DMS 273 treated with DMSO at 0.1 percent for 48 hours (cell line): ENCODE results near the gene KDM5B.

Experiments
- DNase-seq: peaks from one replicate; lab custom pipeline; 2025; lab: John Stamatoyannopoulos, UW

Gene KDM5B

DNA sequence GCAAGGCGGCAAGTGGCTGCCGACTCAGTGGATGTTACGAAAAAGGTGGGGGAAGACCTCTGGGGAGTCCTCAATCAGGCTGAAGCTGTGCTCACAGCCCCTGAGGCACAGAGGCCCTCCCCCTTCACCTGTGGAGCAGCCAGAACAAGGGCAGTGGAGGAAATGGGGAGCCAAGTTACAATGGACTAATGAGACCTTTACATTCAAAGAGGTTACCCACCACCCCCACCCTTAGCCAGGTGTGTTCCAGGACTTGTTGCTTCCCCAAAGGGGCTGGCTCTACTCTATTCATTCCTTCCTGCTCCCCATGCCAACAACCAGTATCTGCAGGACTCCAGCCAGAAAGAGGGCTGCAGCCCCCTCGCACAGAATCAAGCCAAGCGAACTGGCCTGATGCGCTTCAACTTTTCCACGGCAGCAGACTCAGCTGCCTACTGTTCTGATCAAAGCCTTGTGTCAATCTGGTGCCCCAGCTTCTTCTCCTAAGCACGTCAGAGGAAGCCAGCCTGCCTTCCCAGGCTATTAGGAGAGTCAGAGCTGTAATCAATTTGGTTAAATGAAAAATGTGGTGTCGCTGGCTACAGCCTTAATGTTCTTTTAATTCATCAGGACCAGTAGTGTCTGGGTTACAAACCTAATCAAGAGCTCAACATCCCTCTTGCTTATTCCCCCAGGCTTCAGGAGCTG lies 96.1 kb downstream of the KDM5B start:
- no peak for DNase-seq

DNA sequence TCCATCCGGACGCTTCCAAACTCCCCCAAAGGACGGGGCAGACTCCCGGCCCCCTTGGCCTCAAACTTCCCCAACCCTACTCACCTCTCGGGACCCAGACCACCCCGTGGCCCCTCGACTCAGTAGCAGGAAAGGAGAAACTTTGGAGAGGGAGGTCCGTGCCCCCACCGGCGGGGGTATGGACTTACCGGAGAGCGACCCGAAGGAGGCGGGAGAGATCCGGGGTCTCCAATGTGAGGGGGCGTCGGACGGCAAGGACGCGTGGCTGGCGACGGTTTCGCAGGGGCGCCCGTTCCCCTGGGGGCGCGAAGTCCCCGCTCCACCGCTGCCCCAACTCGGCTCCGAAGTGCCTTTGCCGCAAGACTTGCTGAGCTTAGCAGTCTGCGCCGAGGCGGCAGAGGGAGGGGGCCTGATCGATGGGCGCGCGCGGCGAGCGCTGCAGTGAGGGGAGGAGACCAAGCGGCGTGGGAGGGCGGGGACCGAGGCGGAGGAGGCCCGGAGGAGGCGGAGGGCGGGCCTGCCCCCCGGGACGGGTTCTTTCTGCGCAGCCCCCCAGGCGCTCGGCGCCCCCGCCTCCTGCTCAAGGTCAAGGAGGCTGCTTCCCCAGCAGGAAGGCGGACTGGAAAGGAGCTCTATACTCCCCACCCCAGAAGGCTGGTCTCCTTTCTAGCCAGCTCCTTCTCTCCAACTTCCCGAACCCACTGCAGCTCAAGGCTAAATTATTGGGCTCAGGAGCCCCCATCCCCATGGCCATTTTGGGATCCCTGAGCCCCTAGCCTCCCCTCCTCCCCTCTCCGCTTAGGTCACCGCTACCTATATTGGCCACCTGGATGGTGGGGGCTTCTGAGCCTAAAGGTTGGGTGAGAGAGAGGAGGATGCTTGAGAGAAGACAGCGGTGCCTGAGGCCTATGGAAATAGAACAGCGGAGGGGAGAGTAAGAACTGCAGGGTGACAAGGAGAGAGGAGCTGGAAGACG lies 97.9 kb downstream of the KDM5B start, which contains the start of gene SYT2:
TSS of gene SYT2 (minus strand) at position 385 of the 976 bp plus-strand sequence. CDS start 104,682 bp downstream, outside the sequence.
- no peak for DNase-seq

- no peak for DNase-seq
Observed at GRCh38 chr1:202709276-202710041, 98.8 kb downstream of the KDM5B start.

GRCh38 chr1:202708456-202709275 lies 99.6 kb downstream of the KDM5B start:
- no peak for DNase-seq

- no peak for DNase-seq
Observed at GRCh38 chr1:202706851-202707250, 101.4 kb downstream of the KDM5B start.

DNA sequence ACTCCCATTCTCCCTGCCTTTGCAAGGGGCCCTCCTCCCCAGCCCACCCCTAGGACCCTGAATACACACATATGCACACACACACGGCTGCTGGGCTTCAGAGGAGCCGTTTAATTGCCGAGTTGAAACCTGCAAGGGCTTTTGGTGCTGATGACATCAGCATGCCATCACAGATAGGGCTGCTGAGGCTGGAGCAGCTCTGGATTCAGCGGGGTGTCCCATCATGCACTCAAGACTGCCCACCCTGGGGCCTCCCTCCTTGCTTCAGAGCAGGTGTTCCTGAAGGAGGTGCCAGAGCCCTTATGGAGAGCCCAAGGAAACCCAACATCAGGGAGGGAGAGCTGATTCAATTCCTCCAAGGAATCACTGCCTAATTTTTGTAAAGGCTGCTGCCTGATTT lies 103.6 kb downstream of the KDM5B start:
- DNase-seq, result no peak

DNA sequence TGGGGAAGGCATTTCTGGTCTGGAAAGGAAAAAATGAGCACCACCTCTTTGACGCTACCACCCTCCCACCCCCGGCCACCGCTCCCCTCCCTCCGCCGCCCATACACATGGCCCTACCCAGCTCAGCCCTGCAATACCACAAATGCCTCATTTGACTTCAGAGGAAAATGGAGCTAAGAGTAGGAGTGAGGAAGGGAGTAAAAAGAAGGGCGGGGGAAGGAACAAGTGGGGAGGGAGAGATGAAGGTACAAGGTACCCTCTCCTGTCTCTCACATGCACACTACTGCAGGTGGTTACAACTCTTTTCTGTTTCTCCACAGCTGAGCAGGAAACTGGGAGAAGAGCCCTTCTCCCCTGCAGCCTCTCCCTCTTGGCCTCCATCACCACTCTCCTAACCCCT lies 105.0 kb downstream of the KDM5B start:
- DNase-seq, result no peak

DNA sequence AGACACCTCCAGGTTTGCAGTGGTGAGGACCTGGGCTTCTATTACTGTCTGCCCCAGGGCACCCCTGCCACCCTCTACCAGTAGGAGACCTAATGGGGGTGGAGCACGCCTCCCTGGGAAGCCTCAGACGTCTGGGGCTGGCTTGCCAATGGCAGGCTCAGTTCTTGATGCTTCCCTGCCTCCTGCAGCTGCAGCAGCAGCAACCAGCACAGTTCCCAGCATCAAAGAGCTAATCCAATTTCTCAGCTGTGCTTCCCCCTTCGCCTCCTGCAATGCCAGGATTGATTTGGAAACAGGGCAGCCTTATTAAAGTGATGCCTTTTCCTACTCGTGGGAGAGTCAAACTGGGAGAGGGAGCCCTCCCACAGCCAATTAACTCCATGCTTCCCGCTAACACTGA lies 106.1 kb downstream of the KDM5B start:
- no peak for DNase-seq

- no peak for DNase-seq
Observed at GRCh38 chr1:202701200-202701599, 107.0 kb downstream of the KDM5B start.

- DNase-seq, result no peak
Observed at GRCh38 chr1:202700061-202700460, 108.2 kb downstream of the KDM5B start.

GRCh38 chr1:202698276-202698675 lies 109.9 kb downstream of the KDM5B start:
- no peak for DNase-seq

DNA sequence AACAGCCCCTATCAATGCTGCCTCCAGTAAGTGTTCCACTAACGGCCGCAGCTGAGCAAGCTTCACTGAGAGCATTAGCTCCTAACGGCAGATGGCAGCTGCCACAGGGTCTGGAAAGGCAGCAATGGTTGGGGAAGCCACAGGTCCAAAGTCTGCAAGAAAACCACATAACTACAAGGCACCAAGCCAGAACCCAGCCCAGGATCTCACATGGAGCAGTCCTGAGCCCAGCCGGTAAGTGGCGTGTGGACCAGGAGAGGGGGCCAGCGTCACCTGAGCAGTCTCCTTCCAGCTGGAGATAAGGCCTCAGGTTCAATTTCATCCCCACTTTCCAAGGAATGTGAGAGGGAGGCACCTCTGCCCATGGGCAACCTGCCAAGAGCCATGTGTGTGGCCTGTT lies 111.2 kb downstream of the KDM5B start:
- no peak for DNase-seq

DNA sequence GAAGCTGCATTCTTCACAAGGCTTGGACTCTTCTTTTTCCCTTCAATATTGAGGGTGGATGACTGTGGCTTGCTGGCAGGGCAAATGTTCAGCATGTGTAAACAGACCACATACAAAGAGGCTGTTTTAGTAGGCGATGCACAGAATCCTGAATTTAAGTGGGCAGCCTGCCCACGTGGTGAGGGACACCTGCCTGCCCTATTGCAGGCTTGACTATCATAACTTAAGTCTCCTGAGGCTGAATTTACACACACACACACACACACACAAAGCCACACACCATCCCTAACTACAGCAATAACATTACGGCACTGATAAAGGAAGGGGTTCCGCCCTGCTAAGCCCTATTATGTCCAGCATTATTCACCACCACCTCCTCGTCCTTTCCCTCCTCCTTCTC lies 113.9 kb downstream of the KDM5B start:
- DNase-seq, result no peak

DNA sequence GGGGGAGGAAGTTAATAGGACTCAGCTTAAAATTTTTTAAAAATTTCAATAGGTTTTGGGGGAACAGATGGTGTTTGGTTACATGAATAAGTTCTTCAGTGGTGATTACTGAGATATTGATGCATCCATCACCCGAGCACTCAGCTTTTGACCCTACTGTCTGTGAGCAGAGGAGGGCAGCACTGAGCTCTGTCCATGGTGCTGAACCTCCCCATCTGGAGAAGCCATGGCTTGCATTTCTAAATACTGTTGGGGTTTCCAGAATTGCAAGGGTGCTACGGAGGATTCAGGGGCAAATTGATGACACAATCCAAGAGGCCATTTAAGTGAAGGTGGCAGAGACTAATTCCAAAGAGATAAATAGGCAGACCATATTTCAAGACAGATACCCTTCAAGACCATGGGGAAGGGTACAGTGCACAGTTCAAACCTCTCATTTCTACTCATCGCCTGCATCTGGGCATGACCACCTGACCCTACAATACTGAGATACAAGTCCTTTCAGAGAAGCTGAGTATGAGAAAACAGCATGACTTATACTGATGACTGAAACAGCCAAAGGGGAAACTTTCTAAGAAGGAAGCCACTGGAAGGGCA lies 115.2 kb downstream of the KDM5B start:
- peak; percentile 17 for DNase-seq

- peak; percentile 49 for DNase-seq
Observed at GRCh38 chr1:202691816-202692215, 116.4 kb downstream of the KDM5B start.

- no peak for DNase-seq
Observed at GRCh38 chr1:202689493-202690342, 118.5 kb downstream of the KDM5B start.

- DNase-seq, result no peak
Observed at GRCh38 chr1:202689082-202689481, 119.1 kb downstream of the KDM5B start.

DNA sequence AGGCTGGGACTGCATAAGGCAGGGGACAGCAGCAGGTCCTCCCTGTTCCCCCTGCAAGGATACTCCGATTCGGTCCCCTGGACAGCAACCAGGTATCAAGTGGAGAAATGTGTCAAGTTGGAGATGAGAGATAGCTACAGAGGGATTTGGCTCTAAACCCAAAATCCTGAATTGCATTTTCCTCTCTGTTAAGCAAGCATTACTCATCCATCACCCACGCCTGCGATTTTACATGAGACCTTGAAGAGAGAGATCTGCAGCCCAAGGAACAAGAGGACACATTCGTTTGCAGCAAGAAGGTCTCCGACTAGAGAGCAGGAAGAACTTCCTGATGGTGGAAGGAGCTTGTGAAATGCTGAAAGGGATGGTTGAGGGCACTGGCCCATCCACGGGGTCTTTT lies 119.8 kb downstream of the KDM5B start:
- DNase-seq, result no peak

GRCh38 chr1:202687798-202688197 lies 120.4 kb downstream of the KDM5B start:
- DNase-seq, result no peak

DNA sequence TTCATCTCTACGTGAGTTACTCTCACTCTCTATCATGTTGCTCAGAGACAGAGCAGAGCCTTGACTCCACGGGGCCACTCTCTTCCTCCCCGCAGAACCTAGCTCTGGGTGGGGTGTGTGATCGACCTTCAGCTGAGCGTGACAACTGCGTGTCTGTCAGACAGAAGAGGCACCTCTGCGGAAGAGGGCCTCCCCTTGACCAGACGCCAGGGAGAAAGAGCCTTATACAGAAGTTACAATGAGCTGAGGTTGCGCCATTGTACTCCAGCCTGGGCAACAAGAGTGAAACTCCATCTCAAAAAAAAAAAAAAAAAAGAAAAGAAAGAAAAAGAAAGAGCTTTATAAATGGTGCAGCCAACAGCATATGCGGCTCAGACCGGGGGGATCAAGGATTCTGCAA lies 120.9 kb downstream of the KDM5B start:
- DNase-seq, result no peak
